ENCODE results near the gene SUN1.
"Not testable (repeated sequence)": the region's sequence is repeated elsewhere in the genome, so short reads cannot be mapped to it uniquely, and the experiment has no call there.

SUN1 gene

DNA sequence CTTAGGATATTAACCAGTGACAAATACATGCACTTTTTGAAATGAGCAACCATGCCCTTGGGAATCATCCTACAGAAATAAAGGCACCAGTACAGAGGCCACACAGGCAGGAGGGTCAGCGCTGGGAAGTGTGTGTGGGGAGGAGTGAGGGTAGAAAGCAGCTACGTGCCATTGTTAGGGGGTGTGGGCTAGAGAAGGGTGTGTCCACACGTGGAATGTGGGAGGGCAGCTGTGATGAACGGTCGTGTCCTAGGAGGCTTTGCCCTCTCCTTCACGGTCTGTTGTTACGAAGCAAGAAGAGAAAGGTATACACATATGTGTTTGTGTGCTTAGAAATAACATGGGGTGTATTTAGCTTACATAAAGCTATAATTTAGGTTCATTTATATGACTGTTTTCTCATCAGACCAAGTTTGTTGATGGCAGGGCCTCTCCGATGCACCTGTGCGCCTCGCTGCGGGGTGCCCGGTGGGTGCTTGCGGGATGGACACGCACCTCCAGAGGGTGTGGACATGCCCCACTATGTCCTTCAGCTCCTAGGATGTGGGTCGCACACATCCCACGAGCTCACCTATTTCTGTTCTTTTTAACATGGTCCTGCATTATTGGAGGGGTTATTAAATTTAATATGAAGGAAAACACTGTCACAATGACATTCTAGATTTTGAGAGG is 27.2 kb downstream of the SUN1 start:
- DNase-seq = no peak

DNA sequence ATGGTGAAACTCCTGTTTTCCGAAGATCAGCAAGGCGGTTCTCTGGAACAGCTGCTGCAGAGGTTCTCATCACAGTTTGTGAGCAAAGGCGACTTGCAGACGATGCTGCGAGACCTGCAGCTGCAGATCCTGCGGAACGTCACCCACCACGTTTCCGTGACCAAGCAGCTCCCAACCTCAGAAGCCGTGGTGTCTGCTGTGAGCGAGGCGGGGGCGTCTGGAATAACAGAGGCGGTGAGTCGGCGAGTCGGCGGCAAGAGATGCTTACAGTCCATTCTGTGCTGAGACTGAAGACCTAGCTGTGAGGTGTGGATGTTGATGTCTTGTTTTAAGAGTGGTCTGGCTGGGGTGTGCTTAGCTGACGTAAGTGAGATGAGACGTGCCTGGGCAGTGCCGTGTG is 27.9 kb downstream of the SUN1 start:
- no peak for DNase-seq

DNA sequence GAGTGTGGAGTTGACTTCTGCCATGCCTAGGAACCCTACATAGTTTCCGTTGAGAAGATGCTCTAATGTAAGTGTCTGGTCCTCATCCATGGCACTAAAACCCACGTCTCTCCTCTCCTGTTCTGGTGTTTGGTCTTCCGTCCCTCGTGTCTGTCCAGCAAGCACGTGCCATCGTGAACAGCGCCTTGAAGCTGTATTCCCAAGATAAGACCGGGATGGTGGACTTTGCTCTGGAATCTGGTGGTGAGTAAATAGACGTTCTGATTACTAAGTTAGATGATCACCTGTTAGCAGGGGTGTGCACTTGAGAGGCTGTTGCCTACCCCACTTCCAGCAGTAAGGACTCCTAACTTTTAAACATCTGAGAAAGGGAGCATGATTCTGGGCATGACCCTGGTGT is 28.9 kb downstream of the SUN1 start:
- no peak for DNase-seq

DNA sequence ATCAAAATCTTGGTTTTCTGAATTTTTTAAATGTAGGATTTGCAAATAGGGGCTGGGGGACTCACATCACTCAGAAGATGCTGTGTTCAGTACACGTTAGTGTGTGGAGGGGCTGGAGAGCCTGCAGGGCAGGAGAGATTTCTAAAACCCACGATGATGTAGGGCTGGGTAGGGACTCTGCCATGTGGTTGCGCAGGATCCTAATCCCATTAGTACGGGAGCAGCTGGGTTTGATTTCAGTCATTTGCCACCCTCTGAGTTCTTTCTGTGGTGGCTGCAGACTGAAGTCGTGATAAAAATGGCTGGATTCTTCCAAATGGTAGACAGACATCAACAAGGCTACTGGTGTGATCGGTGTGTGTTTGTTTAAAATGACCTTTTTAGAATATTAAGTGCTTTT is 29.9 kb downstream of the SUN1 start:
- DNase-seq = peak in 1 of 2 experiments; percentile 15

DNA sequence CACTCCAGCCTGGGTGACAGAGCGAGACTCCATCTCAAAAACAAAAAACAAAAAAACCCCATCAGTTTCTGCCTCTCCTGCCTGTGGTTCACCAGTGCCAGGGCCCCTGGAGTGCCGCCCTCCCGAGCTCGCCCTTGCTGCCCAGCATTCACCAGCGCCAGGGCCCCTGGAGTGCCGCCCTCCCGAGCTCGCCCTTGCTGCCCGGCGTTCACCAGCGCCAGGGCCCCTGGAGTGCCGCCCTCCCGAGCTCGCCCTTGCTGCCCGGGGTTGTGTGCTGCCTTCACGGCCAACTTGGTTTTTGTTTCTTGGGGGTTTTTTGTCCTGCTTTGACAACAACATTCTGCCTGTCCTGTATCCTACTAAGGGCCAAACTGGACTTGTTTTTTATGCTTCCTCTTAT is 30.8 kb downstream of the SUN1 start:
- DNase-seq = no peak

DNA sequence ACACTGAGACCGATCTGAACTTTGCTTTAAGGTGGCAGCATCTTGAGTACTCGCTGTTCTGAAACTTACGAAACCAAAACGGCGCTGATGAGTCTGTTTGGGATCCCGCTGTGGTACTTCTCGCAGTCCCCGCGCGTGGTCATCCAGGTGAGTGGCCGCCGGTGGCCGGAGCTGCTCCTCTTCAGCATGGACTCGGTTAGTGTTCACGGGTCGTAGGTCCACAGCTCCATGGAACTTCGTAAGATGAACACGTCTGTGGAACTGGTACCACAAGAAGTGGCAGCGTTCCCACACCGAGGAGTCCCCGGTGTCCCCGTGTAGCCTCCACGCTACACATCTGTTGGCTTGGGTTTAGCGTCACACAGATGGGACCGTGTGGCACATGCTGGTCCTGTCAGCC is 33.6 kb downstream of the SUN1 start:
- no peak for DNase-seq

DNA sequence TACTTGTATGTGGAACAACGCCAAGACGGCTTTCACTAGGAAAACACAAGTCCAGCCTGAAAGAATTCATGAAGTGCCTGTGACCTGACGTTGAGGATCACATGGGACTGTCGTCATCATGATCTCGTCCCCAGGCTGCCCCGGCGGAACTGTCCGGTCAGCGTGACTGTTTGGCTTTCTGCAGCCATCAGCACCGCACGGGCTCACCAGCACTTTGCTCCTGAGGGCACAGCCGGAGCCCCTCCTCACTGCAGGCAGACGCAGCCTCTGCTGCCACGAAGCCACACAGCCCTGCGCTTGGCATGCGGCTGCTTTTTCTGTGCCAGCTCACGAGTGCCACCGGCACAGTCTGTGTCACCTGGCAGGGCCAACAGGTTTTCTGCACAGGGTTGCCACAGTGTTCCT is 34.7 kb downstream of the SUN1 start:
- no peak for DNase-seq

DNA sequence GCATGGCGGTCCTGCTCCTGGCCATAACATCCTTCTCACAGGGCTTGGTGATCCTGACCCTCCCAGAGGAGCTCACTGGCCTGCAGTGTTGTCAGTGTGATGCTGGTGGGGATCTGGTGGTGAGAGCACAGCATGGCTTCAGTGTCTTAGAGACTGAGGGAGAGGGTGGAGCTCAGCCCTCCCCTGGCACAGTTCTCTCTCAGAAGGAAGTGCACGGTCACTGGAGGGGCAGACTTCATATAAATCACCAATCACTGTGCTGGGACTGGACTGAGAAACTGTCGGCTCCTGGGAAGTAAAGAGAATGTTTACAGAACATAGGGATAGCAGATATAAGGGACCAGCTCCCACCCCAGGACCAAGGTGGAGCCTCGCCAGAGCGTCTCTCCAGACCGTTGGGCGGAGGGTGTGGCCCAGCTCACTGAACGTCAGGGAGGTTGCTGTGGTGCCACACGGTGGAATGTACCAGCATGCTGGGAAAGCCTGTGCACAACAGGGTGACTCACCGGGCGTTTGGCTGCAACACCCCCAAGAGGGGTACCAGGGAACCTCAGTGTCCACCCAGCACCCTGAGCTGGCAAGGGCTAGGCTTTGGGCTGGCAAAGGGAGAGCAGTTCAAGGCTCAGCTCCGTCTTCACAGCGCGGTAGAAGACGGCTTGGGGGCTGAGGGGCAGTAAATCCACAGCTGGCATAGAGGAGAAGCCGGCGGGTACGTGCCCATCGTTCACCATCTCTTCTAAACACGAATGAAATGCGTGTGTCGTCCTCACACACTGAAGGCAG is 35.3 kb downstream of the SUN1 start:
- no peak for DNase-seq

DNA sequence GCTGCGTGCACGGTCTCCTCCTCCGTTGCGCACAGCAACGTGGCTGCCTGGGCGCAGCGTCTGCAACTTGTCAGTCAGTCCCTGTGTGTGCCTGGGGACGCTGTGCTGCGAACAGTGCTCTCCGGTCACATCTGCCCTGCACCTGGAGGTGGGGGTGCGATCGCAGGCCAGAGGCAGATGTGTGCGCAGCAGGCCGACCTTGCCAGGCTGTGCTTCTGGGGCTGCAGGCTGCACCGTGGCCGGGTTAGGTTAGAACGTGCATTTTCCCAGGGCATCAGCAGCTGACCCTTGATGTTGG is 35.9 kb downstream of the SUN1 start:
- no peak for DNase-seq

DNA sequence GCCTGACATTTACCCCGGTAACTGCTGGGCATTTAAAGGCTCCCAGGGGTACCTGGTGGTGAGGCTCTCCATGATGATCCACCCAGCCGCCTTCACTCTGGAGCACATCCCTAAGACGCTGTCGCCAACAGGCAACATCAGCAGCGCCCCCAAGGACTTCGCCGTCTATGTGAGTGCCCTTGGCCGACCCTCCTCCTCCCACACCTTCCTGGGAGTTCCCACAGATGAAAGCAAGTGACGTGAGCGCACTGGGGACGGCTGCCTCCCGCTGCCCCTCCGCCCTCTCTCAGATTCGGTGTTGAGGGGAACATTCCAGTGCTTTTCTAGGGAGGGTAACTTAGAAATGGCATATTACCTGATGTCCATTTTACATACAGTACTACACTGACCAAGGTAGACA is 37.1 kb downstream of the SUN1 start:
- DNase-seq = no peak

DNA sequence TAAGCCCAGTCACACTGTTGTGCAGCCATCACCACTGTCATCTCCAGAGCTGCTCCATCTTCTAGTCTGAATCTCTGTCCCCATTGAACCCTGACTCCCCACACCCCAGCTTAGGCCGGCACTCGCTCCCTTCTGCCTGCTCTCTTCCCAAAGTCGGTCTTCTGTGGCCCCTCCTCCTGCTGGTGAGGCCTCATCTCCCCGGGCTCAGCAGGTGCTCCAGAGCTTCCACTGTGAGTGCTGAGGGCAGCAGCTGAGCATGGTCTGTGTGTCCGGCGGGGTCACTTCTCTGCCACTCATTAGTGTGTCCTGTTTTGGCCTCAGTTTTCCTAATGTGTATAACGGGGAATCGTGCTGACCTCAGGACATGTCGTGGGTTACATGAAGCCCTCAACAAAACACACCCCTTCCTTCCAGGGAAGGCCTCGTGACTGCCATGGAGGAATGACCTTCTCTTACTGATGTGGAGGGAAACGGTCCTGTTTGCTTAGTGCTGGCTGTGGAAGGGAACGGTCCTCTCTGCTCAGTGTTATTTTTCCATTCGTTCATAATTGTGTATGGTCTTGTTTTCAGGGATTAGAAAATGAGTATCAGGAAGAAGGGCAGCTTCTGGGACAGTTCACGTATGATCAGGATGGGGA is 39.7 kb downstream of the SUN1 start:
- no peak for DNase-seq

DNA sequence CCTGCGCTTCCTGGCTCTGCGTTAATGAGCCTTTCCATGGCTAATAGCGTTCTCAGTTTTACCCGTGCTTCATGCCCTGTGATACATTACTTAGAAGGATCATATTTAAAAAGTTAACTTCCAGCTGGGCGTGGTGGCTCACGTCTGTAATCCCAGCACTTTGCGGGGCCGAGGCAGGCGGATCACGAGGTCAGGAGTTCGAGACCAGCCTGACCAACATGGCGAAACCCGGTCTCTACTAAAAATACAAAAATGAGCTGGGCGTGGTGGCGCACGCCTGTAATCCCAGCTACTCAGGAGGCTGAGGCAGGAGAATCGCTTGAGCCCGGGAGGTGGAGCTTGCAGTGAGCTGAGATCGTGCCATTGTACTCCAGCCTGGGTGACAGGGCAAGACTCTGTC is 40.4 kb downstream of the SUN1 start:
- not testable (repeated sequence) for DNase-seq

DNA sequence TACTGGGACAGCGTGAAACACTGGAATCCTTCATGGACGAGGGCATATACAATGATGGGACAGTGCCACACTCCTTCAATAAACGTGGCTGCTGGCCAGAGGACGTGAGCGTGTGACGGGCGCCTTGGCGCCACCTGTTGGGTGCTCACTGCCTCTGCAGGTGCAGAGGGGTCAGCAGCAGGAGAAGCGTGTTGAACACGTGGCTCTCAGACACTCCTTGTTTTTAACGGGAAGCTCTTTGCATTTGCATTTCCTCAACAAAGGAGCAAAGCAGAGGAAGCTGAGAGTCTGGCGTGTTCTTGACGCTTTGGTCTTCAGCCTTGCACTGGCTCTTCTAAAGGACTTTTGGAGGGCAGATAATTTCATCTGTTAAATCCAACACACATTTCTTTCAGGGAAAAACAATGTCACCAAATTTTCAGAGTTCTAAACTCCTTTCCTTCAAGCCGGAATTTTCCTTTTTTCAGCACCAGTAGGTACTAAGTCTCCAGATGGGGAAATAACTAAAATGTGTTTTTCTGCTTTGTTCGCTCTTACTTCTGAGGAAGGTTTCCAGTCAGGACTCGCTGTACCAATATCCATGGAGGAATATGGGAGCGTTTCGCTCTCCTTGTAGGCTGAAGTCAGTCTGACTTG is 41.2 kb downstream of the SUN1 start:
- peak; percentile 44 to 66 for DNase-seq

DNA sequence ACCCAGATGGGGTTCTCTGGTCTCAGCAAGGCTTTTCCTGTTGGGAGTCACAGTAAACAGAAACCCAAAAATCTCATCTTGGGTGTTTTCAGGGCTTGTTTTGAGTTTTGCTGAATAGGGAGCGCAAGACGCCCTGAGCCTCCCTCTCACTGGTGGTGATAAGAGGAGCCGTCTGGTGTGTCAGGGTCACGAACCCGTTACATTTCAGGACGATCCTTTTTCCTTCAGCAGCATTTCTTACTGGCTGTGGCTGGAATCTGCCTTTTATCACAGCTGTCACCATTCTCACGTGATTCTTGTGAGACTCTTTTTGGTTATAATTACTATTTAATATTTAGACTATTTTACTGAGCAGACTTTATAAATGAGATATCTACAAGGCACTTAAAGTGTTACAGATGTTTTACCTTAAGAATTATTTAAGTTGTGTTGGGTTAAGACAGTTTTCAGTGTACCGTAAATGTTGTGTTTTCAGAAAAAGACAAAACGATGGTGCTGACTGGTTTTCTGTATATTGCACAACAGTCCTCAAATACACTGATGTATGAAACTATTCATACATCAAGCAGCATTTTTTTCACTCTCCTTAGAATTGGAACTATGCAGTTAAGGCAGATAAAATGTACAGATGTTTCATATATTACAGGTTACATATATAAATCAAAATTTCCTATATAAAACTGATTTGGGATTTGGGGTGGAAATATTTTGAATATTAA is 41.9 kb downstream of the SUN1 start:
- no peak for DNase-seq

DNA sequence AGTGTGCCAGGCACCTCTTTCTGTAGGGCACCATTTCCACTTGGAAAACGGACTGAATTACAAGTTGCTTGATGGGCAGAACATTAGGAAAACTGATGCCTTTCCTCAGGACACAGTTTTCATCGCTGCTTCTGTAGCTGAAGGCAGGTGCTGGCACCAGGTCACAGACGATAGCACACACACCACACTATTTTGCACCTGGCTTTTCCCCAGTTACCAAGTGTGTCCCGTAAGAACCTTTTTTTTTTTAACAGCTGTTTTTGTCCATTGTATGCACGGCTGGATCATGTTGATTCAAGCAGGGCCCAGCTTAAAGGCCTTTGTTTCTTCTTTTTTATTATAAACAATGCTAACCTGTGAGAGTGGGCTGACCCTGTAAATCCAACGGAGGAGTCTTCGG is 42.8 kb downstream of the SUN1 start:
- DNase-seq = no peak

DNA sequence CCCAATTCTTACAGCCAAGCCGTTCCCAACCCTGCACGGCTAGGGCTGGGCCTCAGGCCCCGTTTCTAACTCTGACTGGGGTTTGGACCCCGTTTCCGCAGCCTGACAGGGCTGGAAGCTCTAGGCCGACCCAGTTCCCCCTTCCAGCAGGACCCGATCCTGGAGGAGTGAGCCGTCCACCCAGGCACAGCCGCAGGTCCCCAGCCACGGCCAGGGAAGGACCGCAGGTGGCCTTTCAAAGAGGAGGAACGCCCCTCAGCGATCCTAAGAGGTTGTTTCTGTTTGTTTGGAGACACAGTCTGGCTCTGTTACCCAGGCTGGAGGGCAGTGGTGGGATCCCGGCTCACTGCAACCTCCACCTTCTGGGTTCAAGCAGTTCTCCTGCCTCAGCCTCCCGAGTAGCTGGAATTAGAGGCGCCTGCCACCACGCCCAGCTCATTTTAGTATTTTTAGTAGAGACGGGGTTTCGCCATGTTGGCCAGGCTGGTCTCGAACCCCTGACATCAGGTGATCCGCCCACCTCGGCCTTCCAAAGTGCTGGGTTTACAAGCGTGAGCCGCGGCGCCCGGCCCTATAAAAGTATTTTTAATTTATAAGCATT is 43.3 kb downstream of the SUN1 start:
- no peak for DNase-seq

DNA sequence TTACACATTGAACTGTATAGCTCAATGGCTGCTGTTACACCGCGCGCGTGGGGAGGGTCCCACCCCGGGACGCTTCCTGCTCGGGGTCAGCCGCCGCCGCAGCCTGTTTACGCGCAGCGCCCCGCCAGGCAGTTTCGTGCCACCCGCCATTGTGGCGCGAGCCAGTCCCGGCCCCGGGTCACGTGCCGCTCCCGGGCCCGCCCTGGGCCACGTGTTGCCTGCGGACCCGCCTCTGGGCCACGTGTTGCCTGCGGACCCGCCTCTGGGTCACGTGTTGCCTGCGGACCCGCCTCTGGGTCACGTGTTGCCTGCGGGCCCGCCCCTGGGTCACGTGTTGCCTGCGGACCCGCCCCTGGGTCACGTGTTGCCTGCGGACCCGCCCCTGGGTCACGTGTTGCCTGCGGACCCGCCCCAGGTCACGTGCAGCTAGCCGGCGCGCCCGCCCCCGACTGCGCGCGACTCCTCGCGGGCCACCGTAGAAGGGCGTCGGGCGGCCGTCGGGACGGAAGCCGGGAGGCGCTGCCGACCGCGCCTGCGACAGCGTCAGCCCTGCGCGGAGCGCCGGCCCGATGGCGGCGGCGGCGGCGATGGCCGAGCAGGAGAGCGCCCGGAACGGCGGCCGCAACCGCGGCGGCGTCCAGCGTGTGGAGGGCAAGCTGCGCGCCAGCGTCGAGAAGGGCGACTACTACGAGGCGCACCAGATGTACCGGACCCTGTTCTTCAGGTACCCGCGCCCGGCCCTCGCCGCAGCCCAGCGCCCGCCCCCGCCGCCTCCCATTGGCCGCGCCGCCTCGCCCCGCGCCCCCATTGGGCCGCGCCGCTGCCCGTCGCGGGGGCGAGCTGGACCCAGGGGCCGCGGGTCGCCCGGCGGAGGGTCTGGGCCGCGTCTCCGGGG is 44.0 kb downstream of the SUN1 start, which contains the start of gene GET4:
TSS of gene GET4 (plus strand) at position 478 of the 895 bp plus-strand sequence. CDS start at position 570, 92 bp downstream.
- DNase-seq = peak; percentile 55 to 92

DNA sequence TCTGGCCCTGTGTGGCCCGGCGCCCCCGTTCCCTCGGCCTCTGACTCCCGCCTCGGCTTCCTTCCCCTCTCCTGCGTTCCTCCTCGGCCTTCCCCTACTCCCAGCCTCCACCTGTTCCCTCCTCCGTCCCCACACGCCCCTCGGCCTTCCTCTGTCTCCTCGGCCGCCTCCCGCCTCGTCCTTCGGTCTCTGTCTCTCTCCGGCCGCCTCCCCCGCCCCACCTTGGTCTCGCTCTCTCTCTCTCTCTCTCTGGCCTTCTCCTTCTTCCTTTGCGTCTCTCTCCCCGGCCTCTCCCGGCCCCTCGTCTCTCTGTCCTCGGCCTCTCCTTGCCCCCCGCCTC is 44.7 kb downstream of the SUN1 start:
- DNase-seq = no peak

DNA sequence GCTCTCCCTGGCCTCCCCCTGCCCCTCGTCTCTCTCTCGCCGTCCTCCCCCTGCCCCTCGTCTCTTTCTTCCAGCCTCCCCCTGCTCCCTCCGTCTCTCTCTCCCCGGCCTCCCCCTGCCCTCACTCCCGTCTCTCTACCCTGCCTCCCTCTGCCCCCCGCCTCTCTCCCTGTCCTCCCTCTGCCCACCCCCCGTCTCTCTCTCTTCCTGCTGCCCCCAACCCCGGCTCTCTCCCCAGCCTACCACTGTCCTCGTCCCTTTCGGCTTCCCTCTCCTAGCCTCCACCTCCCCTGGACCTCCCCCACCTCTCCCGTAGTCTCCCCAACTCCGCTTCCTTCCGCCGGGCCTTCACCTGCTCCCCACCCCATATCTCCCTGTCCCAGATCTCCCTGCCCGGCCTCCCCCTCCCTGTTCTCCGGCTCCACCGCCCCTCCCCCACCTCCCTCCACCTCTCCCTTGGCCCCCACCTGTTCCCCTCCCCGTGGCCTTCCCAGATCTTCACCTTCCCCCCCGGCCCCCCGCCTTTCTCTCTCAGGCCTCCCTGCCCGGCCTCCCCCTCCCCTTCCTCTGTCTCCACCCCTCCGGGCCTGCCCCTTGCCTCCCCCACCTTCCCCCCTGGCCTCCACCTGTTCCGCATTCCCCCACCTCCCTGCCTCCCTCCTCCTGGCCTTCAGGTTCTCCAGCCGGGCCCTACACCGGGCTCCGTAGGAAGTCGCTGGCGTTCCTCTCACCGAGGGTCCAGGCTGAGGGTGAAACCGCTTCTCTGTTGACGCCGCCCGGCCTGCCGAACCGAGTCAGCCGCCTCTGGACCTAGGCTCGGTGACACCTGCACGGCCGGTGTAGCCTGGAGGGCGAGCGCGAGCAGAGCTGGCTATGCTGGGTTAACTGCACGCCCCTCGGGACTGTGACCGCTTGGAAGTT is 45.3 kb downstream of the SUN1 start:
- no peak for DNase-seq

DNA sequence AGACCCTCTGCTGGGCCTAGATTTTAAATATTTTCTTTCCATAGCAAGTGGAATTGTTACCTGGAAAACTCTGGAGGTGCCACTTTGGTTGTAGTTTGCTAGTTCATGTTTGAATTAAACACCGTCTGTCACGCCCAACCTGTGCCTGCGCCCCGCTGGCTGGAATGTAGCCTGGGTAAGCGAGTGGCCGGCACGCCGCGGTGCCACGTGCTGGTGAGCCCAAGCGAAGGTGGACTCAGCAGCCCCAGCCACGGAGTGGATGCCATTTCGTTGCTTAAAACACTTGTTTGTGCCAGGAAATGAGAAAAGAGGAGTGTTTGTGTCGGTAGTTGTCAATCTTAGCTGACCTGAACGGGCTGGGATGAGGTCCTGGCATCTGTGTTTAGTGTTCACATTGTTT is 46.8 kb downstream of the SUN1 start:
- DNase-seq = no peak

DNA sequence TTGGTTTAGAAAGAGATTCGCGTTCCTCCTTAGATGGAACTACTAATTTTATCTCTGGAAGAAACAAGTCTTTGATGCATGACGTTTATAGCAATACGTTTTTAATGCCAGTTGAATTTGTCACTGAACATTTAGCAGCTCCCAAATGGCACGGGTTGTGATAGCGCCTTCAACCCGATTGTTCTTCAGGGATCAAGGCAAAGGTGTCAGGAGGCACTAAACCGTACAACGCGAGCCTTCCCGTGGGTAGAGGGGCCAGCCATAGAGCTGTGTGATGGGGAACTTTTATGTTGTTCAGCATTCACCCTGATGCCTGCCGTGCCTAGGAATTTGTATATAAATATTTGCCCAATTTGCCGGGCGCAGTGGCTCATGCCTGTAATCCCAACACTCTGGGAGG is 47.4 kb downstream of the SUN1 start:
- no peak for DNase-seq

Measured in NCI-H524 (cell line).